H1 (cell line): ENCODE data around the gene IQCN. TPM values are rescaled to one million over a fixed set of nuclear protein-coding genes. Genes with fewer than 3 reads are reported as not detected.

Source experiments
- CTCF ChIA-PET: fragments of 300-600 bp; sonication (Branson Sonifier 250); formaldehyde crosslinking; loops from one replicate; lab custom pipeline; 2021; ENCODE audit not compliant: partially characterized antibody; lab: Charles Lee
- POLR2A ChIA-PET: fragments of 300-600 bp; sonication (Branson Sonifier 250); formaldehyde crosslinking; loops from one replicate; lab custom pipeline; 2021; ENCODE audit warnings: inconsistent platforms; ENCODE audit not compliant: partially characterized antibody; lab: Charles Lee
- DNase-seq, 2 experiments: peaks; one replicate each; pipeline versions ENCODE4 v3.0.0 to v3.0.0-alpha.2; 2010 to 2022; ENCODE audit warnings: low spot score in 2 of 2, low read depth in 1 of 2, mixed read lengths in 1 of 2
- FAIRE-seq: peaks from 2 replicates; lab custom pipeline; 2011; peaks lifted over from hg19 to GRCh38; lab: Jason Lieb, UNC
- H2AFZ ChIP-seq: 2 replicates; pipeline ENCODE4 v1.8.1; 2012; ENCODE audit warnings: low read length, inconsistent platforms
- H2AK5ac ChIP-seq: 2 replicates; pipeline ENCODE4 v1.6.1; 2013; ENCODE audit warnings: low read depth, low read length
- H2BK120ac ChIP-seq: replicated peaks from 2 replicates; pipeline ENCODE3; 2013; ENCODE audit warnings: low read depth, low read length, inconsistent platforms
- H2BK12ac ChIP-seq: 2 replicates; pipeline ENCODE4 v1.6.1; 2013; ENCODE audit warnings: low read depth, low read length
- H2BK15ac ChIP-seq: 2 replicates; pipeline ENCODE4 v1.6.1; 2013; ENCODE audit warnings: low read length
- H2BK20ac ChIP-seq: 2 replicates; pipeline ENCODE4 v1.6.1; 2013; ENCODE audit warnings: low read length
- H2BK5ac ChIP-seq: 2 replicates; pipeline ENCODE4 v1.6.1; 2013; ENCODE audit warnings: low read depth, low read length
- H3K14ac ChIP-seq: 2 replicates; pipeline ENCODE4 v1.6.1; 2013; ENCODE audit warnings: inconsistent platforms; ENCODE audit not compliant: insufficient read length
- H3K18ac ChIP-seq: 2 replicates; pipeline ENCODE4 v1.6.1; 2013; ENCODE audit warnings: low read length; ENCODE audit errors: extremely low read depth
- H3K23ac ChIP-seq: 2 replicates; pipeline ENCODE4 v1.6.1; 2013; ENCODE audit warnings: inconsistent platforms; ENCODE audit not compliant: insufficient read length
- H3K23me2 ChIP-seq: 2 replicates; pipeline ENCODE4 v1.6.1; 2013; ENCODE audit warnings: low read depth, low read length
- H3K27ac ChIP-seq: 2 replicates; pipeline ENCODE4 v1.6.1; 2011; ENCODE audit warnings: low read depth, low read length, inconsistent platforms
- H3K27me3 ChIP-seq, 4 experiments: replicated peaks in 1 of 4; 1 replicate in 1 of 4; 2 replicates in 3 of 4; pipeline versions ENCODE4 v1.6.1 to v1.8.1; 2011 to 2013; ENCODE audit warnings: low read length in 3 of 4, mild to moderate bottlenecking in 3 of 4, inconsistent platforms in 2 of 4, mixed read lengths in 2 of 4, moderate library complexity in 1 of 4; ENCODE audit not compliant: control insufficient read depth in 3 of 4, insufficient read depth in 3 of 4; ENCODE audit errors: extremely low read depth in 1 of 4
- H3K36me3 ChIP-seq, 4 experiments: 2 replicates each; pipeline versions ENCODE4 v1.6.1 to v1.8.1; 2011 to 2013; ENCODE audit warnings: mild to moderate bottlenecking in 4 of 4, low read length in 3 of 4, moderate library complexity in 2 of 4, control low read depth in 1 of 4, inconsistent platforms in 1 of 4; ENCODE audit not compliant: insufficient read depth in 4 of 4, control insufficient read depth in 2 of 4
- H3K4ac ChIP-seq: replicated peaks from 2 replicates; pipeline ENCODE3; 2013; ENCODE audit warnings: low read length, low read depth, mixed read lengths, inconsistent platforms; ENCODE audit not compliant: insufficient read length
- H3K4me1 ChIP-seq, 4 experiments: replicated peaks in 1 of 4; 1 replicate in 1 of 4; 2 replicates in 3 of 4; pipeline versions ENCODE4 v1.6.1 to v1.8.1; 2011 to 2013; ENCODE audit warnings: low read length in 3 of 4, inconsistent platforms in 2 of 4, mixed read lengths in 1 of 4; ENCODE audit not compliant: insufficient read depth in 4 of 4, control insufficient read depth in 3 of 4
- H3K4me2 ChIP-seq, 2 experiments: 2 replicates each; pipeline versions ENCODE4 v1.6.1 to v1.8.1; 2011 to 2013; ENCODE audit warnings: low read depth in 2 of 2, low read length in 2 of 2, control low read depth in 1 of 2, inconsistent platforms in 1 of 2, mild to moderate bottlenecking in 1 of 2; ENCODE audit not compliant: insufficient read depth in 1 of 2
- H3K4me3 ChIP-seq, 4 experiments: fragments of 200-600, 300-600 bp in 1 of 4; sonication (generic), shearing (Covaris generic), sonication (Bioruptor Twin) in 1 of 4; 2 replicates each; pipeline versions ENCODE4 v1.5.1 to v1.8.1; 2011 to 2016; ENCODE audit warnings: low read length in 4 of 4, low read depth in 3 of 4, control low read depth in 2 of 4, inconsistent platforms in 2 of 4, mild to moderate bottlenecking in 2 of 4, mixed read lengths in 1 of 4, moderate library complexity in 1 of 4; ENCODE audit not compliant: insufficient read depth in 2 of 4; ENCODE audit errors: extremely low read depth in 1 of 4
- H3K56ac ChIP-seq: replicated peaks from 2 replicates; pipeline ENCODE3; 2013; ENCODE audit warnings: low read depth, mild to moderate bottlenecking, mixed read lengths, low read length, inconsistent platforms; ENCODE audit not compliant: insufficient read length
- H3K79me1 ChIP-seq: 2 replicates; pipeline ENCODE4 v1.6.1; 2013; ENCODE audit warnings: low read depth, low read length, control low read depth
- H3K79me2 ChIP-seq, 2 experiments: 2 replicates each; pipeline versions ENCODE4 v1.6.1 to v1.8.1; 2012 to 2013; ENCODE audit warnings: low read length in 2 of 2, mild to moderate bottlenecking in 2 of 2, inconsistent platforms in 1 of 2; ENCODE audit not compliant: insufficient read depth in 2 of 2, control insufficient read depth in 1 of 2
- H3K9ac ChIP-seq, 4 experiments: replicated peaks in 1 of 4; 1 replicate in 1 of 4; 2 replicates in 3 of 4; pipeline versions ENCODE4 v1.6.1 to v1.8.1; 2011 to 2013; ENCODE audit warnings: low read depth in 3 of 4, low read length in 3 of 4, control low read depth in 2 of 4, mild to moderate bottlenecking in 2 of 4, moderate library complexity in 2 of 4, inconsistent platforms in 1 of 4; ENCODE audit errors: extremely low read depth in 1 of 4
- H3K9me3 ChIP-seq, 2 experiments: 2 replicates each; pipeline versions ENCODE4 v1.6.1 to v1.8.1; 2012 to 2013; ENCODE audit warnings: mild to moderate bottlenecking in 2 of 2, moderate library complexity in 2 of 2, control low read depth in 1 of 2, inconsistent platforms in 1 of 2, low read depth in 1 of 2, low read length in 1 of 2, mixed read lengths in 1 of 2; ENCODE audit not compliant: insufficient read depth in 2 of 2
- H4K20me1 ChIP-seq, 2 experiments: replicated peaks in 1 of 2; 2 replicates each; pipeline versions ENCODE3 to v1.8.1; 2011 to 2013; ENCODE audit warnings: inconsistent platforms in 2 of 2, low read length in 2 of 2, mild to moderate bottlenecking in 1 of 2; ENCODE audit not compliant: insufficient read depth in 2 of 2, control insufficient read depth in 1 of 2
- H4K5ac ChIP-seq: 2 replicates; pipeline ENCODE4 v1.6.1; 2013; ENCODE audit warnings: low read length, low read depth, mixed read lengths, inconsistent platforms; ENCODE audit not compliant: insufficient read length
- H4K8ac ChIP-seq: 2 replicates; pipeline ENCODE4 v1.8.0; 2013; ENCODE audit warnings: mild to moderate bottlenecking, moderate library complexity, low read length, inconsistent platforms; ENCODE audit not compliant: insufficient read depth; ENCODE audit errors: extremely low read depth
- H4K91ac ChIP-seq: replicated peaks from 2 replicates; pipeline ENCODE3; 2013; ENCODE audit warnings: low read length, mixed read lengths, inconsistent platforms; ENCODE audit not compliant: insufficient read length
- BCL11A ChIP-seq, 2 experiments: IDR thresholded peaks; one replicate each; pipeline ENCODE4 v1.6.1; 2011; ENCODE audit warnings: low read depth in 2 of 2, low read length in 2 of 2, mild to moderate bottlenecking in 2 of 2
- CHD2 ChIP-seq: IDR thresholded peaks from 2 replicates; pipeline ENCODE4 v1.6.1; 2012; ENCODE audit warnings: low read length, improper control_type of control experiment
- KDM5A ChIP-seq: fragments of 200-600 bp; IDR thresholded peaks from 2 replicates; pipeline ENCODE4 v1.7.1; 2012; ENCODE audit warnings: mild to moderate bottlenecking, low read length, inconsistent platforms, mixed read lengths
- POU5F1 ChIP-seq: IDR thresholded peaks from 2 replicates; pipeline ENCODE4 v1.6.1; 2011; ENCODE audit warnings: low read depth, mild to moderate bottlenecking, low read length, moderate library complexity
- SRF ChIP-seq: IDR thresholded peaks from 2 replicates; pipeline ENCODE4 v1.6.1; 2011; ENCODE audit warnings: mild to moderate bottlenecking, low read depth, low read length, moderate library complexity
- WGBS, 2 experiments: shearing (Covaris generic) in 1 of 2; methylation state at CpG; one replicate each; pipeline versions ENCODE4 v1.1.6 to v1.1.7; 2013 to 2015; ENCODE audit warnings: low lambda C conversion rate in 2 of 2, mixed read lengths in 2 of 2, inconsistent platforms in 1 of 2, low coverage in 1 of 2, missing lambda C conversion rate in 1 of 2; ENCODE audit not compliant: insufficient replicate concordance in 2 of 2, insufficient coverage in 1 of 2, insufficient read length in 1 of 2; ENCODE audit errors: extremely low coverage in 1 of 2, missing lambda C conversion rate in 1 of 2; 5-methylcytosine and 5-hydroxymethylcytosine counted together
- long read RNA-seq, 2 experiments: library from RNA in 1 of 2; library from capped mRNA in 1 of 2; stranded (forward); transcript quantifications; one replicate each; pipeline ENCODE4 v2.0.0, GENCODE V29; 2021; ENCODE audit warnings: inconsistent platforms in 1 of 2
- polyA minus RNA-seq, 3 experiments: library from RNA; depleted of rRNA, polyadenylated mRNA; stranded (reverse); fragments of >200 nt; gene quantifications; 1 replicate in 2 of 3; 2 replicates in 1 of 3; pipeline ENCODE4 v1.2.3, GENCODE V29; 2011
- polyA plus RNA-seq, 7 experiments: library from polyadenylated mRNA; depleted of rRNA in 3 of 7; stranded (reverse) in 5 of 7; unstranded in 2 of 7; fragments of >200 nt in 5 of 7; fragments of 200-250 nt in 2 of 7; gene quantifications; 1 replicate in 5 of 7; 2 replicates in 1 of 7; 4 replicates in 1 of 7; pipeline versions ENCODE4 v1.2.1 to v1.2.3, GENCODE V29; 2011 to 2013; ENCODE audit warnings: missing spikeins in 2 of 7, mixed read lengths in 2 of 7
- total RNA-seq: library from RNA; stranded (reverse); fragmentation: NEBNext Ultra II Directional; extraction: Animal tissue kit (Norgen Biotek cat#: 25700); gene quantifications from 2 replicates; pipeline ENCODE4 v1.2.1, GENCODE V29; 2021

IQCN gene, protein sequence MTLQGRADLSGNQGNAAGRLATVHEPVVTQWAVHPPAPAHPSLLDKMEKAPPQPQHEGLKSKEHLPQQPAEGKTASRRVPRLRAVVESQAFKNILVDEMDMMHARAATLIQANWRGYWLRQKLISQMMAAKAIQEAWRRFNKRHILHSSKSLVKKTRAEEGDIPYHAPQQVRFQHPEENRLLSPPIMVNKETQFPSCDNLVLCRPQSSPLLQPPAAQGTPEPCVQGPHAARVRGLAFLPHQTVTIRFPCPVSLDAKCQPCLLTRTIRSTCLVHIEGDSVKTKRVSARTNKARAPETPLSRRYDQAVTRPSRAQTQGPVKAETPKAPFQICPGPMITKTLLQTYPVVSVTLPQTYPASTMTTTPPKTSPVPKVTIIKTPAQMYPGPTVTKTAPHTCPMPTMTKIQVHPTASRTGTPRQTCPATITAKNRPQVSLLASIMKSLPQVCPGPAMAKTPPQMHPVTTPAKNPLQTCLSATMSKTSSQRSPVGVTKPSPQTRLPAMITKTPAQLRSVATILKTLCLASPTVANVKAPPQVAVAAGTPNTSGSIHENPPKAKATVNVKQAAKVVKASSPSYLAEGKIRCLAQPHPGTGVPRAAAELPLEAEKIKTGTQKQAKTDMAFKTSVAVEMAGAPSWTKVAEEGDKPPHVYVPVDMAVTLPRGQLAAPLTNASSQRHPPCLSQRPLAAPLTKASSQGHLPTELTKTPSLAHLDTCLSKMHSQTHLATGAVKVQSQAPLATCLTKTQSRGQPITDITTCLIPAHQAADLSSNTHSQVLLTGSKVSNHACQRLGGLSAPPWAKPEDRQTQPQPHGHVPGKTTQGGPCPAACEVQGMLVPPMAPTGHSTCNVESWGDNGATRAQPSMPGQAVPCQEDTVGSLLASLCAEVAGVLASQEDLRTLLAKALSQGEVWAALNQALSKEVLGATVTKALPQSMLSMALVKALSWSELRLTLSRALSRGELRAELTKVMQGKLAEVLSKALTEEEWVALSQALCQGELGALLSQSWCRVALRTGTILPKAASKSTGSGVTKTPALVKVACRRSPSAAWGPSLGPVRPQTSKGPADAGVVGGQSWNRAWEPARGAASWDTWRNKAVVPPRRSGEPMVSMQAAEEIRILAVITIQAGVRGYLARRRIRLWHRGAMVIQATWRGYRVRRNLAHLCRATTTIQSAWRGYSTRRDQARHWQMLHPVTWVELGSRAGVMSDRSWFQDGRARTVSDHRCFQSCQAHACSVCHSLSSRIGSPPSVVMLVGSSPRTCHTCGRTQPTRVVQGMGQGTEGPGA (N-terminal part only)
- total RNA-seq (0.31 and 1.0 TPM in 2 replicates), polyA plus RNA-seq (2011; rRNA removed) (0.36 and 0.82 TPM in 2 replicates), polyA minus RNA-seq (2011; rRNA and poly(A)+ RNA removed) (0.98 and 1.9 TPM in 2 replicates)
- 0.45 TPM for polyA plus RNA-seq (2011; cell fraction: cytosol; rRNA removed)
- polyA plus RNA-seq (2011; cell fraction: nucleus; rRNA removed), result 4.0 TPM
- polyA plus RNA-seq (2012, experiment 1 of 2), result 0.22 to 0.46 TPM (median 0.31 TPM) in 4 replicates
- polyA plus RNA-seq (2012, experiment 2 of 2), result 0.18 TPM
- polyA plus RNA-seq (2013, experiment 1 of 2), result 0.12 TPM
- 0.15 TPM for polyA plus RNA-seq (2013, experiment 2 of 2)
- polyA minus RNA-seq (2011; cell fraction: cytosol; rRNA and poly(A)+ RNA removed), result 0.51 TPM
- polyA minus RNA-seq (2011; cell fraction: nucleus; rRNA and poly(A)+ RNA removed), result 3.5 TPM
- long read RNA-seq, experiment 1, result 0 reads
- long read RNA-seq, experiment 2, result 0 reads

DNA sequence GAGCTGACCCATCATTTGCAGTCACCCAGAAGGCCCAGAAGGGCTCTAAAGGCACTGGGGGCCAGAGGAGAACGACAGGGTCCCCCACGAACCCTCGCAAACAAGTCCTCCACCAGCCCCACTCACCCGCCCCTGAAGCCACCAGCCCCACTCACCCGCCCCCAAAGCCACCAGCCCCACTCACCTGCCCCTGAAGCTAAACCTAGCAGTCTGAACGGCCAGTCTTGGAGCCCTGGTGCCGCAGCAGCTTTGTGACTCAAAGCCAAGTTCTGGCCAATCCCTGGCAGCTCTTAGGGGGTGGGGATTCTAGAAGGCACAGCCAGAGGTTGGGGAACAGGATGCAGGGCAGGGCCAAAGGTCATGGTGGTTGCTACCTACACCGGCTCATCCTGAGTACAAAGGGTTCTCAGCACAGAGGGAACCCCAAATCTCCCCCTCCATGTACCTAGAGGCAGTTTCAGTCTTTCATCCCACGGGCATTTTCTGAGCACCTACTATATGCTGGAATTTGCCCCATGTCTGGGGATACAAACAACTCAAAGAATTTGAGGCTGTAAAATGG, at the start of gene IQCN:
TSS of gene IQCN (minus strand) at position 234 of the 562 bp plus-strand sequence. CDS start 4,974 bp downstream, outside the sequence.
- H2BK5ac ChIP-seq, result no peak within 1 kb of the TSS
- CTCF ChIA-PET, result interaction anchor here (0.7 to 13.6 kb wide), 12 partner anchors 16 to 138 kb away, joined by 3 to 242 read pairs (median 6); partner anchors contain the start of gene LSM4
- 88% methylated on average over 9 of the region's 9 CpGs; no CpG with 5 or more reads in 1 of the 2 experiments for WGBS, 2 experiments
- no peaks in the 10 kb centered on the region for H3K27me3 ChIP-seq
- H2BK120ac ChIP-seq, result no peak within 1 kb of the TSS
- H4K91ac ChIP-seq, result no peak within 1 kb of the TSS
- no peak within 1 kb of the TSS for H4K5ac ChIP-seq
- no peaks in the 10 kb centered on the region for H3K23me2 ChIP-seq
- no peak within 1 kb of the TSS for H3K4ac ChIP-seq
- H3K27ac ChIP-seq, result no peak within 1 kb of the TSS
- H3K4me1 ChIP-seq, result peaks cover 0 to 9% (median 8%) of the 10 kb centered on the region in 4 experiments; a peak in 6 of 7 replicates
- peaks cover 0 to 5% (median 3%) of the 10 kb centered on the region in 4 experiments; a peak in 3 of 8 replicates for H3K36me3 ChIP-seq
- no peak within 1 kb of the TSS for H2BK20ac ChIP-seq
- H2AFZ ChIP-seq, result no peak within 1 kb of the TSS
- no peak within 1 kb of the TSS for H2BK15ac ChIP-seq
- no peak within 1 kb of the TSS for H3K4me2 ChIP-seq
- no peak for DNase-seq
- H3K56ac ChIP-seq, result no peak within 1 kb of the TSS
- no peak within 1 kb of the TSS for H2AK5ac ChIP-seq
- H4K8ac ChIP-seq, result peak within 1 kb of the TSS; percentile 71; the same call in 1 of the 2 replicates
- no peak within 1 kb of the TSS; the same call in 1 of the 2 replicates for H3K18ac ChIP-seq
- no peak for FAIRE-seq
- H3K9ac ChIP-seq, result no peak within 1 kb of the TSS
- H3K79me2 ChIP-seq, result peaks cover 0 to 17% of the 10 kb centered on the region in 2 experiments; a peak in 2 of 4 replicates
- H4K20me1 ChIP-seq, result peaks cover 10 to 20% of the 10 kb centered on the region in 2 experiments
- peak within 1 kb of the TSS; percentile 23; the same call in 1 of the 2 replicates for H2BK12ac ChIP-seq
- peaks cover 13% of the 10 kb centered on the region; the same call in 1 of the 2 replicates for H3K79me1 ChIP-seq
- no peak within 1 kb of the TSS for H3K4me3 ChIP-seq
- no peak within 1 kb of the TSS for H3K23ac ChIP-seq
- POLR2A ChIA-PET, result interaction anchor here (0.9 to 10.3 kb wide), 9 partner anchors 7 to 66 kb away, joined by 3 to 224 read pairs (median 4); partner anchors contain the start of genes JUND, LSM4 and PGPEP1
- no peaks in the 10 kb centered on the region for H3K9me3 ChIP-seq
- H3K14ac ChIP-seq, result no peak within 1 kb of the TSS
- TF ChIP-seq KDM5A (no peak), SRF (no peak), POU5F1 (no peak), BCL11A (IDR thresholded peaks at IDR 0.05; ENCODE audit: low read depth in 2 of 2, low read length in 2 of 2) (no peak), CHD2 (no peak)
